Gastroesophageal sphincter (tissue), 3 donors: Measurements from ENCODE around the gene ENTPD2.

Experiments
- POLR2A ChIP-seq, 2 donors: fragments of 450-650 bp; IDR thresholded peaks; one replicate each; pipeline ENCODE4 v1.6.1; 2017; ENCODE audit warnings: antibody characterized with exemption in 2 of 2, mild to moderate bottlenecking in 2 of 2, moderate library complexity in 1 of 2
- POLR2AphosphoS5 ChIP-seq: sonication (generic); formaldehyde crosslinking; IDR thresholded peaks from one replicate; pipeline ENCODE4 v1.6.1; 2017; ENCODE audit warnings: antibody characterized with exemption
- TF ChIP-seq, protein P1 (sequence below), 4 experiments: fragments of 200-600 bp in 2 of 4; fragments of 450-650 bp in 2 of 4; sonication (generic) in 1 of 4; IDR thresholded peaks; one replicate each; pipeline ENCODE4 v1.5.1; 2017 to 2019; ENCODE audit warnings: antibody characterized with exemption in 4 of 4, mild to moderate bottlenecking in 2 of 4, moderate library complexity in 2 of 4

GRCh38 chr9:137006116-137007003 is 47.5 kb downstream of the ENTPD2 start:
- TF ChIP-seq, protein P1, sequence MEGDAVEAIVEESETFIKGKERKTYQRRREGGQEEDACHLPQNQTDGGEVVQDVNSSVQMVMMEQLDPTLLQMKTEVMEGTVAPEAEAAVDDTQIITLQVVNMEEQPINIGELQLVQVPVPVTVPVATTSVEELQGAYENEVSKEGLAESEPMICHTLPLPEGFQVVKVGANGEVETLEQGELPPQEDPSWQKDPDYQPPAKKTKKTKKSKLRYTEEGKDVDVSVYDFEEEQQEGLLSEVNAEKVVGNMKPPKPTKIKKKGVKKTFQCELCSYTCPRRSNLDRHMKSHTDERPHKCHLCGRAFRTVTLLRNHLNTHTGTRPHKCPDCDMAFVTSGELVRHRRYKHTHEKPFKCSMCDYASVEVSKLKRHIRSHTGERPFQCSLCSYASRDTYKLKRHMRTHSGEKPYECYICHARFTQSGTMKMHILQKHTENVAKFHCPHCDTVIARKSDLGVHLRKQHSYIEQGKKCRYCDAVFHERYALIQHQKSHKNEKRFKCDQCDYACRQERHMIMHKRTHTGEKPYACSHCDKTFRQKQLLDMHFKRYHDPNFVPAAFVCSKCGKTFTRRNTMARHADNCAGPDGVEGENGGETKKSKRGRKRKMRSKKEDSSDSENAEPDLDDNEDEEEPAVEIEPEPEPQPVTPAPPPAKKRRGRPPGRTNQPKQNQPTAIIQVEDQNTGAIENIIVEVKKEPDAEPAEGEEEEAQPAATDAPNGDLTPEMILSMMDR (IDR thresholded peaks at IDR 0.05): no peak
- TF ChIP-seq POLR2A (IDR thresholded peaks at IDR 0.05): no peak
- no peak for TF ChIP-seq POLR2AphosphoS5
